Measurements from ENCODE around the gene GTSE1.

GTSE1 gene

DNA sequence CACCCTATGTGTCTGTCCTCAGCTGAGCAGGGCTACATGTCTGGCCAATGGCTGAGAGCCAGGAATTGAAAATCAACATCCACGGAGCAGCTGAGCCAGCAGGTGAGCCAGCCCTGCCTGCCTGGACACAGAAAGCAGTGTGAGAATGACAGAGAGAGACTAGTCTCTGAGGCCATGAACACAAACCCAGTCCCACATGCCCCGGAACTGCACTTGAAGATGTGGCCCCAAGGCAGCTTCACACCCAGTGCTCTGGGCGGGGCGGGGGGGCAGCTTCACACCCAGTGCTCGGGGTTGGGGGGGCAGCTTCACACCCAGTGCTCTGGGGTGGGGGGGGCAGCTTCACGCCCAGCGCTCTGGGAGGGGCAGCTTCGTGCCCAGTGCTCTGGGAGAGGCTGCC is 76.5 kb downstream of the GTSE1 start:
- FAIRE-seq (peak; percentile 9), DNase-seq (ENCODE audit: insufficient read length, low spot score) (no peak)
- TF ChIP-seq TAF1 (IDR thresholded peaks at IDR 0.05; ENCODE audit: low read depth, low read length) (no peak), POLR2AphosphoS5 (IDR thresholded peaks at IDR 0.05; ENCODE audit: low read depth, low read length) (no peak), POU2F2 (IDR thresholded peaks at IDR 0.05; ENCODE audit: low read depth, low read length) (no peak), SPI1 (IDR thresholded peaks at IDR 0.05; ENCODE audit: low read depth, low read length) (no peak), PAX5 (IDR thresholded peaks at IDR 0.05; ENCODE audit: insufficient read depth, low read length, severe bottlenecking) (no peak), POLR2A (IDR thresholded peaks at IDR 0.05; ENCODE audit: low read depth, low read length) (no peak)

DNA sequence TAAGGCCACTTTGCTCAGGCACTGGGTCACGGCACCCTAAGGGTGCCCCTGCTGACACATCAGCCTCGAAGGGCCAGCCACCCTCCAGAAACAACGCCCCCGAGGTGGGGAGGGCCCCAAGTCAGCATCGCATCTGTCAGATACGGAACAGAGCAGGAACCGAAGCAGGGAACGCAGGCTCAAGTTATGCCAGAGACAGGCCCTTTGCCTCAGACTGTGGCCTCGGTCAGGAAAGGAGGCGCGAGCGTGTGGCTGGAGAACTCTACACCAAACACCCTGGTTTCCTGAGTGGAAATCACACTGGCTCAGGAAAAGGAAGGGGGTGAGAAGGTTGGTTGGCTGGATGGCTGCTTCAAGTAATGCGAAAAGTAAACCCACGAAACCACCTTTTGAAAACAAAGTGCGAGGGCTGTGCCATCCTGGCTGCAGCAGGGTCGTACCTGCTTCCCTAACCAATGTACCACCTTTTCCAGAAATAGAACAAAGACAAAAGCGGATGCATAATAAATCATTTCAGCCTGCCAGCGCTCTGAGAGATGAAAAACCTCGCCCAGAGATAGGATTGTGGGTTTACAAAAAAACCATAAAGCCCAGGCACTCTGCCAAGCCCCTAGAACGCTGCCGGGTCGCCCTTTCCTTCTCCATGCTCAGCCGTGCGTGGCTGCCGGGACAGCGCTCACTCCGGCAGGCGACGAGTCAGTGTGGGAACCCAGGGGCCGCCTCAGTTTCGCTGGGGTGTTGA is 77.4 kb downstream of the GTSE1 start:
- peak; percentile 69 for FAIRE-seq
- peak; percentile 60 for DNase-seq (ENCODE audit: insufficient read length, low spot score)
- TF ChIP-seq SPI1 (IDR thresholded peaks at IDR 0.05; ENCODE audit: low read depth, low read length) = no peak
- TF ChIP-seq PAX5 (IDR thresholded peaks at IDR 0.05; ENCODE audit: insufficient read depth, low read length, severe bottlenecking) = no peak
- TF ChIP-seq POLR2AphosphoS5 (IDR thresholded peaks at IDR 0.05; ENCODE audit: low read depth, low read length) = no peak
- TF ChIP-seq POLR2A (IDR thresholded peaks at IDR 0.05; ENCODE audit: low read depth, low read length) = no peak

DNA sequence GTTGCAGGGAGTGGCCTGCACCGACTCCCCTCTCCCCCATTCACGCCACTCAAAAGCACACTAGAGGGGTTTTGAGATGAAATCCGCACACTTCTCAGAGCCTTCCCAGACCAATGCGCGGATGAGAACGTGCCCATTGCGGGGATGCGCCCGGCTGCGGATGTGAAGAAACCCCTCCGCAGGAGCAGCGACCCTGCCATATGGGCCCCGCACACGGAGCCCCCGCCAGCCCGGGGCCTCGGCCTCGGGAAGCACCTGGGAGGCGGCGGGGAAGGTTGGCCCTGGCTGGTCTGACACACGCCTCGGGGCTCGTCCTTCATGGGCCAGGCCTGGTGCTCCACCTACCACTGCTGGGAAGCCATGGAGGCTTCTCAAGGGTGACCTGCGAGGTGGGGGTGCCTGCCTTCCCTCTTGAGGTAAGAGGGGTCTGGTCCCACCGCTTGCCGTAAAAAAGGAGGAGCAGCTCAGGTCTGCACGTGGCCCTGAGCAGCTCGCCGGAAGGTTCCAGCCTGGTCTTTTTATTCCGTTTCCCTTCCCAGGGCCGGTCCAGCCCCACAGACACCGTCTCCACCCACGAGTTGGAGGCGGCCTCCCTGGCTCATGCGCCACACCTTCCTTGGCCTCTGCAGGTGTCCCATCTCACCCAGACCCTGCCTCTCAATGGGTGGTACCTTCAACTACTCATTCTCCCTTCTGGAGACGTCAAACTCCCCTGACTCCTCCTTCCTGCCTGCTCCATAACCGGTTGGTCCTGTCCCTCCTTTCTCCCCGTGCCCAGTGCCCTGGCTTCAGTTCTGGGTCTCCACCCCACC is 78.2 kb downstream of the GTSE1 start:
- no peak for TF ChIP-seq POLR2A (IDR thresholded peaks at IDR 0.05; ENCODE audit: low read depth, low read length)
- TF ChIP-seq POLR2AphosphoS5 (IDR thresholded peaks at IDR 0.05; ENCODE audit: low read depth, low read length) = no peak
- no peak for TF ChIP-seq PAX5 (IDR thresholded peaks at IDR 0.05; ENCODE audit: insufficient read depth, low read length, severe bottlenecking)
- no peak for TF ChIP-seq POU2F2 (IDR thresholded peaks at IDR 0.05; ENCODE audit: low read depth, low read length)
- TF ChIP-seq SPI1 (IDR thresholded peaks at IDR 0.05; ENCODE audit: low read depth, low read length) = no peak
- no peak for TF ChIP-seq TAF1 (IDR thresholded peaks at IDR 0.05; ENCODE audit: low read depth, low read length)
- FAIRE-seq = no peak
- DNase-seq (ENCODE audit: insufficient read length, low spot score) = no peak

DNA sequence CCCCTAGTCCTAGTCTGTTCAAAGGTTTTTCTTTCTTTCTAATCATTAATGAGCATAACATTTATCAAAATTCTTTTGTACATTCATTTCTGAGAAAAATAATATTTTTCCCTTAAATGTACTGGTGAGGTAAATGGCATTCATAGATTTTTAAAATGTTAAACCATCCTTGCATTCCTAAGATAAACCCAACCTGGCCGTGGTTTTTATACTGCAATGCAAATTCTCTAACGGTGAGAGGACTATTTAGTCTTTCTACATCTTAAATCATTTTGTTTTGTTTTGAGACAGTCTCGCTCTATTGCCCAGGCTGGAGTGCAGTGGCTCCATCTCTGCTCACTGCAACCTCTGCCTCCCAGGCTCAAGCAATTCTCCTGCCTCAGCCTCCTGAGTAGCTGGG is 79.4 kb downstream of the GTSE1 start:
- DNase-seq (ENCODE audit: insufficient read length, low spot score) (no peak), FAIRE-seq (no peak)
- no peak for TF ChIP-seq SPI1 (IDR thresholded peaks at IDR 0.05; ENCODE audit: low read depth, low read length)
- no peak for TF ChIP-seq PAX5 (IDR thresholded peaks at IDR 0.05; ENCODE audit: insufficient read depth, low read length, severe bottlenecking)
- TF ChIP-seq POLR2A (IDR thresholded peaks at IDR 0.05; ENCODE audit: low read depth, low read length) = no peak

DNA sequence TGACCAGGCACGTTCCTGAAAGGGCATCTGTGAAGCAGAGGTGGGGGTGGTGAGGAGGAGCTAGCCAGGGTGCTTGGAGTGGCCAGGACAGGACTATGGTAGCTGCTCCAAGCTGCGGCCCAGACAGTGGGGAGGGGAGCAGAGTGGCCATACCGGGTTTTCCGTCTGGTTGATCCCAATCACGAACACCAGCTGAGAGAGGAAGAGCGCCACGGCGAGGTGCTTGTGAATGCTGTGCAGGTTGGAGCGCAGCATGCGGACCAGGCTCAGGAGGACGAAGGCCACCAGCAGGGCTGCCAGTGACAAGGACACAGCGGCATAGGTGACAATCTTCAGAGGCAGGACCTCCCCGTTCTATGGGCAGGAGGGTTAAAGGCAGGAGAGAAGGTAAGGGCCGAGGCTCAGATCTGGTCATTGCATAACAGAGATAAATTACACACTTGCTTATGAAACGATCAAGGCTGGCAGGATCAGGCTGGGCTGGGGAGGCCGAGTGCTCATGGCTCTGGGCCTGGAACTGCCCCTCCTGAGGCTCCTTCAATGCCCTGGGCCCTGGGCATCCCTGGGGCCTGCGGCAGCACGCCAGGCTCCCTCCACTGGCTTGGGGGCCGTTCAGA is 80.3 kb downstream of the GTSE1 start:
- DNase-seq (ENCODE audit: insufficient read length, low spot score) (no peak), FAIRE-seq (no peak)
- TF ChIP-seq POLR2A (IDR thresholded peaks at IDR 0.05; ENCODE audit: low read depth, low read length) = no peak
- no peak for TF ChIP-seq TAF1 (IDR thresholded peaks at IDR 0.05; ENCODE audit: low read depth, low read length)
- TF ChIP-seq SPI1 (IDR thresholded peaks at IDR 0.05; ENCODE audit: low read depth, low read length) = no peak
- TF ChIP-seq POLR2AphosphoS5 (IDR thresholded peaks at IDR 0.05; ENCODE audit: low read depth, low read length) = no peak
- no peak for TF ChIP-seq POU2F2 (IDR thresholded peaks at IDR 0.05; ENCODE audit: low read depth, low read length)
- no peak for TF ChIP-seq PAX5 (IDR thresholded peaks at IDR 0.05; ENCODE audit: insufficient read depth, low read length, severe bottlenecking)

DNA sequence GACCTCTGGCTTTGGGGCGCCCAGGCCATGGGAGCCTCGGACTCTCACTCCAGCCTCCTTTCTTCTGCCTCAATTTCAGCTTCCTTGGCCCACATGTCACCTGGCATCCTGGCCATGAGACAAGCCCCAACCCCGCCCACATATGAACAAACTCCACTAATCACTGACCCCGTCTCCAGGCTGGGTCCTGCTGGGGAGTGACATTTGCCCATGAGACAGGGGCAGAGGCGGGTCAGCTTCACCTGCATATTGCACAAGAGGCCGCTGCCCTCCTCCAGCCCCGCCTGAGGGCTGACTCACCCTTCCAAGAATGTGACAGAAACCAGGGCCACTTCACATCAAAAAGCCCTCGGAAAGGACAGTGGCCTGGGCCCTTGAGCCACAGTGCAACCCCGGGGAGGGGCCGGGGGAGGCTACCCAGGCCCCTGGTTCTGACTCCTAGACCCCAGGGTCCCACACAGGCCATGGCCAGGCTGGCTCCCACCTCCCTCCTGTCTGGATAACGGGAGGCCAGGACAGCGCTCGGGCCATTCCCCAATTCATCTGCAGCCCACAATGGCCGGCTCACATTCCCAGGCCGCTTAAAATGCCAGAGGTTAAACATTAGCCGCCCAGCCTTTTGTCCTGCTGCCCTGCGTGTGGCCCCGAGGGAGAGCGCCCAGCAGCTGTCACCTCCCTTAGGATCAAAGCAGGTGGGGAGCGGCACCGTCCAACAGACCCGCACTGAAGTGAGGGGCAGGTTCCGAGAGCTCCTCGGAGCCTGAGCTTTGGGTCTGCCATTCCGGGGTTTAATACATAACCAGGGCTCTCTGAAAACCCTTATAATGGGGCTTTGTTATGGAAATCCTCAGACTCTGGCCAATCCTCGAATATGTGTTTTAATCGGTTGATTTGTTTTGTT is 81.1 kb downstream of the GTSE1 start:
- no peak for FAIRE-seq
- TF ChIP-seq PAX5 (IDR thresholded peaks at IDR 0.05; ENCODE audit: insufficient read depth, low read length, severe bottlenecking) (no peak), TAF1 (IDR thresholded peaks at IDR 0.05; ENCODE audit: low read depth, low read length) (no peak), SPI1 (IDR thresholded peaks at IDR 0.05; ENCODE audit: low read depth, low read length) (no peak), POU2F2 (IDR thresholded peaks at IDR 0.05; ENCODE audit: low read depth, low read length) (no peak)
- no peak for DNase-seq (ENCODE audit: insufficient read length, low spot score)

DNA sequence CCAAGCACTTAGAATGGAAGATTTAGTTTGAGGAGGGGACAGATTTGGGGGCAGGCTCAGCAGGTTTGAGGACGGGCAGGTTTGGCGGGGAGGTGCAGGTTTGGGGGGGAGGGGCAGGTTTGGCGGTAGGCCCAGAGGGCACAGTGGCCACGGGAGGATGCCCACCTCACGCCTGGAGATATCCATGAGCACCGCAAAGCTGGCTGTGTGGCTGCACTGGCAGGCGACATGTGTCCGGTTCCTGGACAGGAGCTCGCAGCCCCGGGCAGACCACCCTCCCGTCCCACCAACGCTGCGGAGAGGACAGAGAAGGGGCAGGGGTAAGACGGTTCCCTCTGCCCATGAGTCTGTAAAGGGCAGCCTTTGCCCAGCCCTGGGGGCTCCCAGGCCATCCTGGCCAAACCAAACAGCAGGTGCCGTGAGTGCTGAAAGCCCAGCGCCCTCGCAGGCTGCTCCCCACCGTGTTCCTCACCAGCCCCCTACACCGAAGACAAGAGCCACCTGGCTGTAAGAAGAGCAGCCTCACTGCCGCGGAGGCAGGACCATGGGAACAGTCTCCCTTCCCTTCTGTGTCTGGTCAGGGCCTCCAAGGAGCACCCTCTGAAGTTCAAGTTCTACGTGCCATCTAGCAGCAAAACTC is 81.9 kb downstream of the GTSE1 start:
- FAIRE-seq (no peak), DNase-seq (ENCODE audit: insufficient read length, low spot score) (no peak)
- no peak for TF ChIP-seq TAF1 (IDR thresholded peaks at IDR 0.05; ENCODE audit: low read depth, low read length)
- TF ChIP-seq POLR2A (IDR thresholded peaks at IDR 0.05; ENCODE audit: low read depth, low read length) = no peak
- TF ChIP-seq PAX5 (IDR thresholded peaks at IDR 0.05; ENCODE audit: insufficient read depth, low read length, severe bottlenecking) = no peak
- TF ChIP-seq POU2F2 (IDR thresholded peaks at IDR 0.05; ENCODE audit: low read depth, low read length) = no peak
- TF ChIP-seq POLR2AphosphoS5 (IDR thresholded peaks at IDR 0.05; ENCODE audit: low read depth, low read length) = no peak
- TF ChIP-seq SPI1 (IDR thresholded peaks at IDR 0.05; ENCODE audit: low read depth, low read length) = no peak

DNA sequence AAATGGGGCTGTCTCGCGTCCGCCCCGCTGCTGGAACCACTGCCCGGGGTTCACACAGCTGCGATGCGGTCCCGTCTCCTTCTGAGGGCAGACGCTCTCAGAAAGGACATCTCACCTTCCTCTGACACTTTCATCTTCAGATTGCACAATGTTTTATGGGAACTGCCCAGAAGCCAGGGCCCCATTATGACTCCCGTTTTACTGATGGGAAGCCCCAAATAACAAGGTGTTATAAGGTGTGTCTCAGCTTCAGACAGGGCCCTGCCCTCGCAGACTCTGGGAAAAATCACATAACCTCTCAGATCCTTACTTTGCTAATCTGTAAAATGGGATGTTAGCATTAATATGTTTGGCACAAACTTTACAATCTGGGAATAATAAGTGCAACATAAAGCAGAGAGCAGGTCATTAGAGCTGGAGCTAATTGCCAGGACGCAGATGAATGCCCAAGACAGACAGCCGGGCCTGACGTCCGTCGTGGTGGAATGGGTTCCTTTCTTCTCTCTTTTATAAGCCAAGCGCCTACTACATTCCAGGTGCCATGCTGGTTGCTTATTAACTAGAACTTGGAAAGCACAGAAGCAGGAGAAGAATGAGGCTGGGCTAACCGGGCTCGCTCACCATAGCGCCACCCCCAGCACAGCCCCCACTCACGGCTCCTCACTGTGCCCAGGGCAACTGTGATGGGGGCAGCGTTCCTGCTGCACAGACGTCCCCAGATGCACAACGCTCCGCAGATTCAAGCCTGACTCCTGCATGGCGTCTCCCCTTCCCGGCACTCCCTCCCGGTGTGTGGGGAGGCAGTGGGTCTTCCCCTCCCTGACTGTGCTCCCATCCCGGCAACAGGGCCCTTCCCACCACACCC is 82.6 kb downstream of the GTSE1 start:
- FAIRE-seq (no peak), DNase-seq (ENCODE audit: insufficient read length, low spot score) (no peak)
- TF ChIP-seq POLR2A (IDR thresholded peaks at IDR 0.05; ENCODE audit: low read depth, low read length) (no peak), PAX5 (IDR thresholded peaks at IDR 0.05; ENCODE audit: insufficient read depth, low read length, severe bottlenecking) (no peak)
